GM13976 (cell line): ENCODE data around the gene UTP14A.

Source experiments
- DNase-seq: peaks from one replicate; pipeline ENCODE4 v3.0.0; 2012; ENCODE audit warnings: low spot score
- in situ Hi-C: fragments of 300-500 bp; cut with MboI; formaldehyde crosslinking; loops from one replicate; pipeline ENCODE4 v1.12.0; 2022; ENCODE audit warnings: low sequenced_read_pairs, mixed read lengths, inconsistent platforms; ENCODE audit not compliant: unreplicated experiment
- TF ChIP-seq, protein P1 (sequence below): IDR thresholded peaks from 2 replicates; pipeline ENCODE4 v1.5.1; 2012; ENCODE audit warnings: borderline replicate concordance, mild to moderate bottlenecking; ENCODE audit not compliant: insufficient read depth; ENCODE audit errors: extremely low read depth, missing control alignments, control extremely low read depth

The UTP14A gene

DNA sequence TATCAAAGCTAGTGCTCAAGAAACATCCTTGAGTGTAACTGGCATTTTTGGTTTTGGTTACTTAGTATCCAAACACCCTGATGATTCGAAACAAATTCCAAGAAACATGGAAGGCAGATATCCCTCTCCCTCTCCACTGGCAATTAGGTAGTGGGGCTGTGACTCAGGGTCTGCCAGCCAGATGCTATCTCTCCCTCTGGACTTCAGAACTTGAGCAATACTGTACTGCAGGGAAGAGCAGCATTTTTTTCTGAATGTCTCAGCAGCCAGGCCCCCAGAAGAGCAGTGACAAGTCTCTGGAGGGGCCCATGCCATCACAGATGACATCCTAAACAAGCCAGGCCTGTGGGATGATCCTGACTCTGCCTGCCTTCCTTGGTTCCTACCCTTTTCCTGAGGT lies 39.2 kb downstream of the UTP14A start:
- TF ChIP-seq, protein P1, sequence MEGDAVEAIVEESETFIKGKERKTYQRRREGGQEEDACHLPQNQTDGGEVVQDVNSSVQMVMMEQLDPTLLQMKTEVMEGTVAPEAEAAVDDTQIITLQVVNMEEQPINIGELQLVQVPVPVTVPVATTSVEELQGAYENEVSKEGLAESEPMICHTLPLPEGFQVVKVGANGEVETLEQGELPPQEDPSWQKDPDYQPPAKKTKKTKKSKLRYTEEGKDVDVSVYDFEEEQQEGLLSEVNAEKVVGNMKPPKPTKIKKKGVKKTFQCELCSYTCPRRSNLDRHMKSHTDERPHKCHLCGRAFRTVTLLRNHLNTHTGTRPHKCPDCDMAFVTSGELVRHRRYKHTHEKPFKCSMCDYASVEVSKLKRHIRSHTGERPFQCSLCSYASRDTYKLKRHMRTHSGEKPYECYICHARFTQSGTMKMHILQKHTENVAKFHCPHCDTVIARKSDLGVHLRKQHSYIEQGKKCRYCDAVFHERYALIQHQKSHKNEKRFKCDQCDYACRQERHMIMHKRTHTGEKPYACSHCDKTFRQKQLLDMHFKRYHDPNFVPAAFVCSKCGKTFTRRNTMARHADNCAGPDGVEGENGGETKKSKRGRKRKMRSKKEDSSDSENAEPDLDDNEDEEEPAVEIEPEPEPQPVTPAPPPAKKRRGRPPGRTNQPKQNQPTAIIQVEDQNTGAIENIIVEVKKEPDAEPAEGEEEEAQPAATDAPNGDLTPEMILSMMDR = no peak
- in situ Hi-C loops = no loop called here
- no peak for DNase-seq

DNA sequence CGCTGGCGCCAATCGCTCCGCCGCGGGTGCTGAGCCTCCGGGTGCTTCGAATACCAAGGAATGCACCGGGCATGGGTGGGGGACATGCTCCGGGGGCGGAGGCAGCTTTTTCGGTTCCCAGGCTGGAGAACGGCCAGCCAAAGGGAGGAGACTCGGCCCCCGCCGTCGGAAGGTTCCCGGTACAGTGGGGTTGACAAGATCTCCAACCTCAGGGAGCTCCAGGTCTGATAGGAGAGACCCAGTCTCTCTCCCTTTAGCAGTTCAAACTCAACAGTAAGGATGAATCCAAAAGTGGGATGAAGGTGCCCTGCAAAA lies 47.3 kb downstream of the UTP14A start:
- in situ Hi-C loops = no loop called here
- TF ChIP-seq, protein P1 = no peak
- DNase-seq = no peak

DNA sequence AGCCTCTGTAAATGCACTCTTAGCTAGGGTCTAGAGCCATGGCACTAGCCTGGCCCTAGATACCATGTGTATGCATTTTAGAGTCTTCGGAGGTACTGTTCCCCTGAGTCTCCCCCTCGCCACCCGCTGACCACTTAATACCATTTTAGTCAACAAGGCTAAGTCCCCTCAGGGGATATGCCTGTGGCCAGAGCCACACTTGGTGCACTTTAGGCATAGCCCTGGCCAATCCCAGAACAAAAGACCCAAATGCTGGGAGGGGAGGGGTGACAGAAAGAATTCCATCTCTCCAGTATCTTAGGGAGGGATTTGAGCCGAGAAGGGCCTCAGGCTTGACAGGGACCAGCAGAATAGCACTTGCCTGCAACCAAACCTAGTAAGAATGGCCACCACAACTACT lies 47.9 kb downstream of the UTP14A start:
- in situ Hi-C loops = no loop called here
- TF ChIP-seq, protein P1 = no peak
- no peak for DNase-seq

DNA sequence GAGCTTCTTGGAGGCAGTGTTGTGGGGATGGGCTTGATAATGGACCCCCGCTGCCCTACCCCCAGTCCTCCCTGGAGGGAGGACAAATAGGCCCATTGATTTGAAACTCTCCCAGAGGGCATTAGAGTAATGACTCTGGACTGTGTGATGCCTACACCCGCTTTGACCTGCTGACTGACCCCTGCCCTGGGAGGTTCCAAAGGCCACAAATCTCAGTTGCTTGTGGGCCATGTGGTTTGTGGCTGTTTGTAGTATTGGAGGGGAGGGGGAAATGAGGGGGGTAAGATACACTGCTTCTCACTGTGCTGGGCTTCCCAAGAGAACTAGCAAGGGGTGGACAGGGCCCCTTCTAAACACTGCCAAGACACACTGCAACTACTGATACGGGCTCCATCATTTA lies 48.8 kb downstream of the UTP14A start:
- in situ Hi-C loops = no loop called here
- TF ChIP-seq, protein P1 = no peak
- no peak for DNase-seq

DNA sequence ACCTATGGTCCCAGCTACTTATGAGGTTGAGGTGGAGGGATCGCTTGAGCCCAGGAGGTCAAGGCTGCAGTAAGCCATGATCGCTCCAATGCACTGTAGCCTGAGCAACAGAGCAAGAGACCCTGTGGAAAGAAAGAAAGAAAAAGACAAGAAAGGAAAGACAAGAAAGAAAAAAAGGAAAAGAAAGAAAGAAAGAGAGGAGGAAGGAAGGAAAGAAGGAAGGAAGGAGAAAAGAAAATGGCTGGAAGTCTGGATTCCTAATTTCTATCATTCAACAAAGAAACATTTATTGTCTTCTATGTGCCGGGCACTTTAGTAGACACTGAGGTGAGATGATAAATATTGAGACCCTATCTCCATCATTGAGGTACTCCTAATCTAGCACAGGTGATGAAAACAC lies 49.7 kb downstream of the UTP14A start:
- DNase-seq = no peak

DNA sequence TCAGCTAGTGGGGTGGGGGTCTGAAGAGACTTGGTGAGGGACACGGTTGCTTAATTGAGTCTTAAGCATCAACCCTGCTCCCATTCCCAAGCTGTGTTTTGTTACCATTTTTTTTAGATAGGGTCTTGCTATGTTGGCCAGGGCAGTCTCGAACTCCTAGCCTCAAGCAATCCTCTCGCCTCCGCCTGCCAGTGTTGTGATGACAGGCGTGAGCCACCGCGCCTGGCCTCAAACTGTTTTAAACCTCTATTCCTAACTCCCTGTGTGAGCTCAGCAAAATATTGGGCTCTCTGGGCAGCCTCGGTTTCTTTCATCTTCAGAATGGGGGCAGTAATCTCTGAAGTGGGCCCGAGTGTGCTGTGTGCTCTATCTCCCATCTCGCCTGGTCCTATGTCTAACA lies 50.2 kb downstream of the UTP14A start:
- in situ Hi-C loops = no loop called here
- TF ChIP-seq, protein P1 = no peak
- no peak for DNase-seq

More for the DNA sequence above, 49.7 kb downstream of the UTP14A start:
- in situ Hi-C loops = no loop called here
- TF ChIP-seq, protein P1 = no peak

DNA sequence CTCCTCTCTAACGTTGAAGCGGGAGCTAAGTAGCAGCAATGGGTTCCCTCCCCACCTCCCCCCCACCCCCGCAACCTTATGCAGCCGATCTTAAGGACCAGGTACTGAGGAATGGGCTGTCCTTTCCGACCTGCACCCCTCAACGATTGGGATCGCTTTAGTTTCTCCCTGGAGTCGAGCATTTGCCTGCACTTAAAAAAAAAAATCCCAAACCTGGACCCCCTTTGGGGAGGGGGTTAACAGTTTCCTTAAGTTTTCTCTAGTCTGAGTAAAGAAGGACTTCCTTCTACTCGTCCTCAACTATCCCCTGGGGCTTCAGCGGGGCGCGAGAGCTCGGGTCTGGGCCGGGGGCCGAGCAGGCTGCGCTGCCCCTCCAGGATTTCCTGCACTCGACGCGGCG lies 50.8 kb downstream of the UTP14A start:
- in situ Hi-C loops = no loop called here
- TF ChIP-seq, protein P1 = no peak
- no peak for DNase-seq
